Jurkat, Clone E6-1 (cell line): ENCODE data around the gene MMP14.

Source experiments
- DNase-seq: peaks from one replicate; pipeline ENCODE4 v3.0.0-alpha.2; 2011; ENCODE audit warnings: low read depth, low spot score
- H3K4me3 ChIP-seq: 2 replicates; pipeline ENCODE4 v1.5.1; 2011; ENCODE audit warnings: mild to moderate bottlenecking, low read length, control low read depth, moderate library complexity

Gene MMP14

GRCh38 chr14:22897357-22897756 lies 61.0 kb downstream of the MMP14 start:
- no peak for DNase-seq
- H3K4me3 ChIP-seq: no peak overlapping the region
